ENCODE results near the gene KCNA3.

Gene KCNA3

DNA sequence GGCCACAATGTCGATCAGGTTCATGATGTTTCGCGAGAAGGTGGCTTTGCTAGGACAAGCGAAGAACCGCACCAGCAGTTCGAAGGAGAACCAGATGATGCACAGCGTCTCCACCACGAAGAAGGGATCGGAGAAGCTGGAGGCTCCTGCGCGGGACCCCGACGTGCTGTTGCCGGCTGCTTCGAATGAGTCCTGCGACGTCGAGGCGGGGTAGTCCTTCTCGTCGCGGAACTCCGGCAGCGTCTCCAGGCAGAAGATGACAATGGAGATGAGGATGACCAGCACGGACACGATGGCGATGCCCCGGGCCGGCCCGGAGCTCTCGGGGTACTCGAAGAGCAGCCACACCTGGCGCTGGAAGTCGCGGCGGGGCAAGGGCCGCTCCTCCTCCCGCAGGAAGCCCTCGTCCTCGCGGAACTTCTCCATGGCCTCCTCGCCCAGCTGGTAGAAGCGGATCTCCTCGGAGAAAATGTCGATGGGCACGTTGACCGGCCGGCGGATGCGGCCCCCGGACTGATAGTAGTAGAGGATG, 869 bp downstream of the KCNA3 start:
- DNase-seq (ENCODE audit: low read depth), result no peak
- TF ChIP-seq, protein P1, sequence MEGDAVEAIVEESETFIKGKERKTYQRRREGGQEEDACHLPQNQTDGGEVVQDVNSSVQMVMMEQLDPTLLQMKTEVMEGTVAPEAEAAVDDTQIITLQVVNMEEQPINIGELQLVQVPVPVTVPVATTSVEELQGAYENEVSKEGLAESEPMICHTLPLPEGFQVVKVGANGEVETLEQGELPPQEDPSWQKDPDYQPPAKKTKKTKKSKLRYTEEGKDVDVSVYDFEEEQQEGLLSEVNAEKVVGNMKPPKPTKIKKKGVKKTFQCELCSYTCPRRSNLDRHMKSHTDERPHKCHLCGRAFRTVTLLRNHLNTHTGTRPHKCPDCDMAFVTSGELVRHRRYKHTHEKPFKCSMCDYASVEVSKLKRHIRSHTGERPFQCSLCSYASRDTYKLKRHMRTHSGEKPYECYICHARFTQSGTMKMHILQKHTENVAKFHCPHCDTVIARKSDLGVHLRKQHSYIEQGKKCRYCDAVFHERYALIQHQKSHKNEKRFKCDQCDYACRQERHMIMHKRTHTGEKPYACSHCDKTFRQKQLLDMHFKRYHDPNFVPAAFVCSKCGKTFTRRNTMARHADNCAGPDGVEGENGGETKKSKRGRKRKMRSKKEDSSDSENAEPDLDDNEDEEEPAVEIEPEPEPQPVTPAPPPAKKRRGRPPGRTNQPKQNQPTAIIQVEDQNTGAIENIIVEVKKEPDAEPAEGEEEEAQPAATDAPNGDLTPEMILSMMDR (IDR thresholded peaks at IDR 0.05; ENCODE audit: low read length, missing control alignments), result no peak
- no peak overlapping the region for H3K4me3 ChIP-seq (replicated peaks; ENCODE audit: low read depth, low read length)

DNA sequence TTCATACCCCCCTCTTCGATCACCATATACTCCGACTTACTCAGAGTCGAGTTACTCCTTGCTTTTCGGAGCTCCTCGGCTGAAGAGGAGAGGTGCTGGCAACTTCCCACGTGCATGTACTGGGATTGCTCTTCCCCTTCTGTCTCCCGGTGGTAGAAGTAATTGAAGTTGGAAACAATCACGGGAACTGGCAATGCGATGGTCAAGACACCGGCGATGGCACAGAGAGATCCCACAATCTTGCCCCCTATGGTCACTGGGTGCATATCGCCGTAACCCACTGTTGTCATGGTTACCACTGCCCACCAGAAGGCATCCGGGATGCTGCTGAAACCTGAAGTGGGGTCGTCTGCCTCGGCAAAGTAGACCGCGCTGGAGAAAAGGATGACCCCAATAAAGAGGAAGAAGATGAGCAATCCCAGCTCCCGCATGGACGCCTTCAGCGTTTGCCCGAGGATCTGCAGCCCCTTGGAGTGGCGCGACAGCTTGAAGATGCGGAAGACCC, 1.5 kb downstream of the KCNA3 start:
- H3K4me3 ChIP-seq (replicated peaks; ENCODE audit: low read depth, low read length), result no peak overlapping the region
- TF ChIP-seq, protein P1 (IDR thresholded peaks at IDR 0.05; ENCODE audit: low read length, missing control alignments), result no peak
- no peak for DNase-seq (ENCODE audit: low read depth)

DNA sequence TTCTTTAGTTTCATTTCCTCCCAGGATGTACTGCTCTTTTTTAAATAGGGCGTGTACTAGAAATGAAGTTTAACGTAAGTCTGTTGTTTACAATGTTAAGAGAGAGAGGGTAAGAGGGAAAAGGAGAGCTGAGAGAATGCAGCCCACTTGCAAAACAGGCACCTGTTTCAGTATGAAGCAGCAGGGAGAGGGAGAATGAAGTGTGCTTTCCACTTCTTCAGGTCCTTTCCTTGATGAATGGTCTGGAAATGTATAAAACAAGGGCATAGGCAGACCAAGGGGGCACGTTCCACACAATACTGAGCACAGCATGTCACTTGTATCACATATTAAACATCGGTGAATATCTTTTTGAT, 2.0 kb downstream of the KCNA3 start:
- H3K4me3 ChIP-seq (replicated peaks; ENCODE audit: low read depth, low read length), result no peak overlapping the region
- TF ChIP-seq, protein P1 (IDR thresholded peaks at IDR 0.05; ENCODE audit: low read length, missing control alignments), result no peak
- DNase-seq (ENCODE audit: low read depth), result no peak

DNA sequence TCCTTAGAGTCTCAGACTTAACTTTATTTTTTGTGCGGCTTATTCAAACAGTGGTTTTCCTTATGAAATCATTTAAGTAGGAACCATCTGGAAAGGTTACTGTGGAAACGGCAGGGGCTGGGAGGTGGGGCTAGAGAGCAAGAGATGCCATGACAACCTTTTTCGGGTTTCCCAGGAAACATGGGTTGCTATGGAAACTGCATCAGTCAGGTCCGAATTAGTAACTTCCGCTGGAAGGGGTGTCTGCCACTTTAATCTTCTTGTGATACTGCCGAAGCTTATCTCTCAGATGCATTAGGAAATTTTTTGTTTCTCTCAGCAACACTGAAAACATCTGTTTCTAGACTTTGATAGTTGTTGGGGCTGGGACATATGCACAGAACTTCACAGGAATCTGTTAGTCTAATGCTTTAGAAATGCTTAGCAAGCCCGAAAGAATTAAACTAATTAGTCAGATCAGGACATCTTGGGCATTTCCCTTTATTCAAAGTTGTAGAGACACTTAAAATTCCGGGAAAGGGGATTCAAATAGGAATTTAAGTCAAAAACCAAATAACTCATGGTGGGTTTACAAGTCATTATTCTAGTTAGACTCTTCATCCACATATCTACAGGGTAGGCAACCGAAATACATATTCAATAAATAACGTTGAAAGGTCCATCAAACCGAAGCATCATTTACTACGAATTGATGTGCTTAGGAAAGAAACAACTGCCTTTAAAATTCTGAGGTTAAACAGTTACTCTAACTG, 2.6 kb downstream of the KCNA3 start:
- TF ChIP-seq, protein P1 (IDR thresholded peaks at IDR 0.05; ENCODE audit: low read length, missing control alignments), result no peak
- no peak for DNase-seq (ENCODE audit: low read depth)
- H3K4me3 ChIP-seq (replicated peaks; ENCODE audit: low read depth, low read length), result no peak overlapping the region

DNA sequence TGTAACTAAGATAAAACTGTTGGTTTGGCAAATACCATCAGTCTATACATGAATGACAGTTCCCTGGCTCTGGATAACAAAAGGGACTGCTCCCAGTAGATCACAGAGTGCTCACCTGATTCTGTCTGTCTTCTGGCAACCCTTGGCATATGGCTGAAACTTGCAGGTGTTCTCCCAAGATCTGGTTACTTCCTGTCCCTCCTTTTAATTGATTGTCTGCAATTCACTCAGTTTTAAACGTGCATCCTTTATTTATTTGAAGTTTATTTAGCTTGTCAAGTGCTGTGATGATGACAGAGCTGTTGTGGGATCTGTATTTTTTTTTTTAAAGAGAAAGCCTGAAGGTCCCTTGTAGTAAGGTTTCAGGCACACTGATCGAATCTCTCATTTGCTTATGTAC, 3.4 kb downstream of the KCNA3 start:
- TF ChIP-seq, protein P1 (IDR thresholded peaks at IDR 0.05; ENCODE audit: low read length, missing control alignments), result no peak
- H3K4me3 ChIP-seq (replicated peaks; ENCODE audit: low read depth, low read length), result no peak overlapping the region
- no peak for DNase-seq (ENCODE audit: low read depth)

DNA sequence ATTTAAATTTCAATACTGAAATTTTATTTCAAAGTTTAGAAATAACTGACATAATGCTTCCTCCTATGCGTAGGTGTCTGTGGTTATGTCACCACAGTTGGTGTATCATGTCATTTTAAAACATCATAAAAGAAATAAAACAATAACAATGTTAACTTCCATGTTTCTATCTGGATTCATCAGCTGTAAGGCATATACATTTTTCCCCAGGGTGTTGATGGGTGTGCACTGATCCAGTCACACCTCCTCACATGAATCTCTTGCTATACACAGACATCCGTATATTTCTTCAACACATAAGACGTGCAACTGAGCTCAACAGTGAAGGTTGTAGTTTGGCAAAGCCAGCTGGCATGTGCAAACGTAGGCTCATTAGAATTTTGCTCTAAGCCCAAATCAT, 6.2 kb downstream of the KCNA3 start:
- TF ChIP-seq, protein P1 (IDR thresholded peaks at IDR 0.05; ENCODE audit: low read length, missing control alignments), result no peak
- no peak overlapping the region for H3K4me3 ChIP-seq (replicated peaks; ENCODE audit: low read depth, low read length)
- no peak for DNase-seq (ENCODE audit: low read depth)

DNA sequence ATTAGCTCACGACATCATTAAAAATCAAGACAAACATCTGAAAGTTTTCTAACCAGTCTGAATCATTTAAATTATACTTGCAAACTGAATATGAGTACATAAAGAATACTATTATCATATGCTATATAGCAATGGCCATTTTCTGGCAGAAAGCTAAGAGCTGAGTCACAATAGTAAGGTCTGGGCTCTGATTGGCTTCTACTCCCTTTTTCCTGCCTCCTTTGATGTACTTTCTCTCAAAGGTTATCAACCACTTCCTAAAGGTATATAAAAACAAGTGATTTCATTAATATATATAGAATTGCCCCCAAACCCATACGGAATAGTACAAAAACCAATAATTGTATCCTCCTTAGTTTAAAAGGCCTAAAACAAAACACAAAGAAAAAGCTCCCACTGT, 7.0 kb downstream of the KCNA3 start:
- TF ChIP-seq, protein P1 (IDR thresholded peaks at IDR 0.05; ENCODE audit: low read length, missing control alignments), result no peak
- H3K4me3 ChIP-seq (replicated peaks; ENCODE audit: low read depth, low read length), result no peak overlapping the region
- no peak for DNase-seq (ENCODE audit: low read depth)
